Sciatic nerve (tissue), 2 donors: Measurements from ENCODE around the gene FAM107A. TPM values are rescaled to one million over a fixed set of nuclear protein-coding genes. Genes with fewer than 3 reads are reported as not detected.

Source experiments
- ATAC-seq: fragments of 200-7000 bp; cut with Tn5 transposase; one replicate; pipeline ENCODE4 v1.9.1; 2020; ENCODE audit warnings: mild to moderate bottlenecking, moderate library complexity
- DNase-seq: peaks from one replicate; pipeline ENCODE4 v3.0.0-alpha.2; 2020; ENCODE audit warnings: low spot score
- intact Hi-C: fragments of 100-400 bp; cut with DNase I; formaldehyde crosslinking; loops from one replicate; pipeline ENCODE4 v1.14.2; 2022
- total RNA-seq: library from RNA; stranded (reverse); fragmentation: NEBNext Ultra II Directional; extraction: Animal tissue kit (Norgen Biotek cat#: 25700); gene quantifications from one replicate; pipeline ENCODE4 v1.2.1, GENCODE V29; 2021
- donor health status: DM: no; HTN: no; CAD: no.
- donor health status: DM: no; HTN: no; CAD: no.

Gene FAM107A
- 38.3 TPM for total RNA-seq

- intact Hi-C loops, result no loop called here
- ATAC-seq (peak; percentile 81), DNase-seq (no peak)
Measured at GRCh38 chr3:58577269-58577821, at the start of gene FAM107A. Gene FAM107A (minus strand): TSS chr3:58577391. CDS start chr3:58569860, 7,531 bp downstream.

- intact Hi-C loops, result no loop called here
- no peak for ATAC-seq
- no peak for DNase-seq
Measured at GRCh38 chr3:58625196-58625824, 48.1 kb upstream of the FAM107A start.

- ATAC-seq (no peak), DNase-seq (no peak)
- intact Hi-C loops, result no loop called here
Measured at GRCh38 chr3:58624550-58624949, 47.4 kb upstream of the FAM107A start.

- intact Hi-C loops, result no loop called here
- no peak for ATAC-seq
- DNase-seq, result no peak
Measured at GRCh38 chr3:58623961-58624360, 46.8 kb upstream of the FAM107A start.

GRCh38 chr3:58623478-58623877 lies 46.3 kb upstream of the FAM107A start:
- intact Hi-C loops, result no loop called here
- ATAC-seq (no peak), DNase-seq (no peak)

GRCh38 chr3:58622892-58623291 lies 45.7 kb upstream of the FAM107A start:
- ATAC-seq, result peak; percentile 42
- intact Hi-C loops, result no loop called here

GRCh38 chr3:58622436-58622835 lies 45.2 kb upstream of the FAM107A start:
- ATAC-seq (no peak), DNase-seq (no peak)
- intact Hi-C loops, result no loop called here

More at GRCh38 chr3:58622892-58623291, 45.7 kb upstream of the FAM107A start:
- DNase-seq, result no peak

- intact Hi-C loops, result no loop called here
- ATAC-seq (peak; percentile 25), DNase-seq (no peak)
Measured at GRCh38 chr3:58621086-58621830, 44.1 kb upstream of the FAM107A start.

GRCh38 chr3:58620421-58620820 lies 43.2 kb upstream of the FAM107A start:
- ATAC-seq (peak; percentile 69), DNase-seq (no peak)
- intact Hi-C loops, result no loop called here

GRCh38 chr3:58617338-58617761 lies 40.2 kb upstream of the FAM107A start:
- peak; percentile 89 for ATAC-seq
- no peak for DNase-seq
- intact Hi-C loops, result no loop called here

- DNase-seq (no peak), ATAC-seq (no peak)
- intact Hi-C loops, result no loop called here
Measured at GRCh38 chr3:58613236-58614132, 36.3 kb upstream of the FAM107A start.

GRCh38 chr3:58612830-58613229 lies 35.6 kb upstream of the FAM107A start:
- ATAC-seq (no peak), DNase-seq (no peak)
- intact Hi-C loops, result no loop called here

- ATAC-seq (no peak), DNase-seq (no peak)
- intact Hi-C loops, result no loop called here
Measured at GRCh38 chr3:58609990-58610389, 32.8 kb upstream of the FAM107A start.

GRCh38 chr3:58608648-58609047 lies 31.5 kb upstream of the FAM107A start:
- intact Hi-C loops, result no loop called here
- DNase-seq, result no peak
- ATAC-seq, result no peak

- intact Hi-C loops, result no loop called here
- no peak for ATAC-seq
- no peak for DNase-seq
Measured at GRCh38 chr3:58607816-58608215, 30.6 kb upstream of the FAM107A start.

GRCh38 chr3:58606693-58607092 lies 29.5 kb upstream of the FAM107A start:
- intact Hi-C loops, result no loop called here
- DNase-seq (no peak), ATAC-seq (no peak)

GRCh38 chr3:58604031-58604430 lies 26.8 kb upstream of the FAM107A start:
- ATAC-seq (no peak), DNase-seq (no peak)
- intact Hi-C loops, result no loop called here

- no peak for ATAC-seq
- intact Hi-C loops, result no loop called here
- no peak for DNase-seq
Measured at GRCh38 chr3:58603606-58604005, 26.4 kb upstream of the FAM107A start.

- ATAC-seq (peak; percentile 20), DNase-seq (no peak)
- intact Hi-C loops, result no loop called here
Measured at GRCh38 chr3:58597770-58598310, 20.6 kb upstream of the FAM107A start.
